Lower leg skin (tissue), 4 donors: ENCODE data around the gene PTK6. TPM values are rescaled to one million over a fixed set of nuclear protein-coding genes. Genes with fewer than 3 reads are reported as not detected.

Source experiments
- DNase-seq, 2 donors: peaks; one replicate each; pipeline ENCODE4 v3.0.0-alpha.2; 2019; ENCODE audit warnings: low spot score in 2 of 2
- H3K4me3 ChIP-seq: fragments of 200-600 bp; sonication (generic); 2 replicates; pipeline ENCODE4 v1.5.1; 2017; ENCODE audit warnings: mild to moderate bottlenecking, low read depth; ENCODE audit not compliant: poor library complexity, severe bottlenecking
- CTCF ChIP-seq, 3 donors: fragments of 450-650 bp; IDR thresholded peaks; one replicate each; pipeline ENCODE4 v1.5.1; 2016; ENCODE audit warnings: antibody characterized with exemption in 3 of 3, mild to moderate bottlenecking in 3 of 3, moderate library complexity in 2 of 3
- POLR2A ChIP-seq, 2 donors: fragments of 450-650 bp; IDR thresholded peaks; one replicate each; pipeline ENCODE4 v1.6.1; 2016 to 2017; ENCODE audit warnings: antibody characterized with exemption in 2 of 2, mild to moderate bottlenecking in 1 of 2, moderate library complexity in 1 of 2
- WGBS, 2 donors: methylation state at CpG; one replicate each; pipeline ENCODE4 v1.1.5; 2018; 5-methylcytosine and 5-hydroxymethylcytosine counted together
- intact Hi-C: fragments of 100-400 bp; cut with DNase I; formaldehyde crosslinking; loops from one replicate; pipeline ENCODE4 v1.15.0; 2023; ENCODE audit warnings: low total_unique reads
- total RNA-seq, 4 donors: library from RNA; depleted of rRNA; stranded (reverse); fragments of >200 nt; gene quantifications; one replicate each; pipeline ENCODE4 v1.1.0, GENCODE V29; 2016

The PTK6 gene
- total RNA-seq, 4 donors from 2014 or later: 72.4 to 101 (median 79.9) TPM

DNA sequence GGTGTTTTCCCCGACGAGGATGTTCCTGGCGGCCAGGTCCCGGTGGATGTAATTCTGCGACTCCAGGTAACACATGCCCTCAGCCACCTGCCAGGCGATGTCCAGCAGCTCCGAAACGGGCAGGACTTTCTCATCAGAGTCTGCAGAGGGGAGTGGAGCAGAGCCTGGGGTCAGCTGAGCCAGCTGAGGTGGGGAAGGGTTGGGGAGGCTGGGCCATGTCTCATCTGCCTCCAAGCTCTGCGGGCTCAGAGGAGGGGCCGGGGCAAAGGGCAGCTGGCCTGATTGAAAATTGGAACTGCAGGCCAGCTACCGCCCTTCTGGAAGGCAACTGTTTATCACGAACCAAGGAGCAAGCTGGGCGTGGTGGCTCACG is 6.4 kb downstream of the PTK6 start:
- no peak overlapping the region for H3K4me3 ChIP-seq
- DNase-seq: no peak
- intact Hi-C loops: no loop called here
- WGBS, 2 donors: 79 to 81% methylated on average over 12 to 14 of the region's 14 CpGs
- TF ChIP-seq CTCF (IDR thresholded peaks at IDR 0.05) (no peak), POLR2A (IDR thresholded peaks at IDR 0.05) (no peak)

GRCh38 chr20:63529861-63530787 is 7.1 kb downstream of the PTK6 start:
- DNase-seq: no peak
- 75 to 85% methylated on average over 15 to 37 of the region's 39 CpGs for whole genome bisulfite sequencing, 2 donors
- H3K4me3 ChIP-seq: no peak overlapping the region
- no peak for TF ChIP-seq POLR2A (IDR thresholded peaks at IDR 0.05)
- TF ChIP-seq CTCF (IDR thresholded peaks at IDR 0.05): no peak
- intact Hi-C loops: no loop called here

- intact Hi-C loops: no loop called here
- 84 to 86% methylated on average over 24 to 27 of the region's 27 CpGs for WGBS, 2 donors
- no peak overlapping the region for H3K4me3 ChIP-seq
- no peak for DNase-seq
- no peak for TF ChIP-seq POLR2A (IDR thresholded peaks at IDR 0.05)
- no peak for TF ChIP-seq CTCF (IDR thresholded peaks at IDR 0.05)
Observed at GRCh38 chr20:63529180-63529860, 7.9 kb downstream of the PTK6 start.

DNA sequence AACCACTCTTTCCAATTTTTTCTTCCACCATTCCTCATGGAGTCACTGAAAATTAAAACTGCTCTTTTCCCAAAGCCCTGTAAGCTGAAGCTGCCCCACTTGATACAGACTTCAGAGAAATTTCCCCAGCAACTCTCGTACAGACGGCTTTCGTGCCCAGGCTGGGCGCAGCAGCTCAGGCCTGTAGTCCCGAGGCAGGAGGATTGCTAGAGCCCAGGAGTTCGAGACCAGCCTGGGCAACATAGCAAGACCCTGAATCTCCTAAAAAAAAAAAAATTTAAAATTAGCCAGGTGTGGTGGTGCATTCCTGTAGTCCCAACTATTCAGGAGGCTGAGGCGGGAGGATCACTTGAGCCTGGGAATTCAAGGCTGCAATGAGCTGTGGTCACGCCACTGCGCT is 10.0 kb downstream of the PTK6 start:
- H3K4me3 ChIP-seq: no peak overlapping the region
- DNase-seq: no peak
- WGBS, 2 donors: 78 to 83% methylated on average over 9 of the region's 9 CpGs
- TF ChIP-seq CTCF (IDR thresholded peaks at IDR 0.05) (no peak), POLR2A (IDR thresholded peaks at IDR 0.05) (no peak)
- intact Hi-C loops: no loop called here

- H3K4me3 ChIP-seq: no peak overlapping the region
- no peak for DNase-seq
- intact Hi-C loops: no loop called here
- TF ChIP-seq POLR2A (IDR thresholded peaks at IDR 0.05) (no peak), CTCF (IDR thresholded peaks at IDR 0.05) (no peak)
- WGBS, 2 donors: 15 to 16% methylated on average over 2 of the region's 2 CpGs
Observed at GRCh38 chr20:63525971-63526370, 11.2 kb downstream of the PTK6 start.
